ENCODE data around the gene MS4A14.

- TF ChIP-seq CTCF (IDR thresholded peaks at IDR 0.05) = no peak
- no peak for TF ChIP-seq POLR2AphosphoS5 (IDR thresholded peaks at IDR 0.05; ENCODE audit: low read depth, low read length)
- TF ChIP-seq TCF7L2 (IDR thresholded peaks at IDR 0.05; ENCODE audit: low read depth, low read length) = no peak
These were observed 34.0 kb upstream of the MS4A14 start for GRCh38 chr11:60362241-60362640.
